Islet precursor cell (in vitro differentiated cells): ENCODE measurements around the gene PLA2G4C.

ENCODE experiments used
- DNase-seq: peaks from one replicate; pipeline ENCODE4 v3.0.0-alpha.2; 2018

PLA2G4C gene

DNA sequence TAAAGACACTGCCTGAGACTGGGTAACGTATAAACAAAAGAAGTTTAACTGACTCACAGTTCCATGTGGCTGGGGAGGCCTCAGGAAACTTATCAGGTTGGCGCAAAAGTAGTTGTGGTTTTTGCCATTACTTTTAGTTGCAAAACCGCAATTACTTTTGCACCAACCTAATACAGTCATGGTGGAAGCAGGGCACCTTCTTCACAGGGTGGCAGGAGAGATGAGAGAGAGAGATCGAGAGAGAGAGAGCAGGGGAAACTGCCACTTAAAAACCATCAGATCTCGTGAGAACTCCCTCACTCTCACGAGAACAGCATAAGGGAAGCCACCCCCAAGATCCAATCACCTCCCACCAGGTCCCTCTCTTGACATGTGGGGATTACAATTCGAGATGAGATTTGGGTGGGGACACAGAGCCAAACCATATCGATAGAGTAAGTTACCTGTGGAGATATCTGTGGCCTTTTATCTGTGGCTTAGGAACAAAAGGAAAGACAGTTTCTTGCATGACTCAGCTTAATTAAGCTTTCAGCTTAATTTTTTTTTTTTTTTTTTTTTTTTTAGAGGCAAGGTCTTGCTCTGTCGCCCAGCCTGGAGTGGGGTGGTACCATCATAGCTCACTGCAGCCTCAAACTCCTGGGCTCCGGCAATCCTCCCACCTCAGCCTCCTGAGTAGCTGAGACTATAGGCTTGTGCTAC is 59.1 kb downstream of the PLA2G4C start:
- no peak for DNase-seq

DNA sequence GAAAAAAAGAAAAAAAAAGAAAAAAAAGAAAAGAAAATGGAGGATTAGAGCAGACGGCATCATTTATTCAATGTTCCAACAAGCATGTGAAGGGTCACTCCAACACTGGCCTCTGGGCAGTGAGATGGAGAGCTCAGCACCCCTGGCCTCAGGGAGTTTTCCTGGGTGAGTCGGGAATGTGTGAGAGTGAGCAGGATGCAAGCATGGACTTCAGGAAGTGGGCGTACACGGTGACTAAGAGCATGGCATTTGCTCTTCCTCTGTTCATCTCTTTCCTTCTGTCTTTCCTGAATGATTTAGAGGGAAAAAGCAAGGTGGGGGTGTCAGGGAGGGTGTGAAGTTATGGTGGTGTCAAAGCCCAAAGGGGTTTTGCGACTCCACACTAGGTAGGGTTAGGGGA is 66.1 kb downstream of the PLA2G4C start:
- no peak for DNase-seq

DNA sequence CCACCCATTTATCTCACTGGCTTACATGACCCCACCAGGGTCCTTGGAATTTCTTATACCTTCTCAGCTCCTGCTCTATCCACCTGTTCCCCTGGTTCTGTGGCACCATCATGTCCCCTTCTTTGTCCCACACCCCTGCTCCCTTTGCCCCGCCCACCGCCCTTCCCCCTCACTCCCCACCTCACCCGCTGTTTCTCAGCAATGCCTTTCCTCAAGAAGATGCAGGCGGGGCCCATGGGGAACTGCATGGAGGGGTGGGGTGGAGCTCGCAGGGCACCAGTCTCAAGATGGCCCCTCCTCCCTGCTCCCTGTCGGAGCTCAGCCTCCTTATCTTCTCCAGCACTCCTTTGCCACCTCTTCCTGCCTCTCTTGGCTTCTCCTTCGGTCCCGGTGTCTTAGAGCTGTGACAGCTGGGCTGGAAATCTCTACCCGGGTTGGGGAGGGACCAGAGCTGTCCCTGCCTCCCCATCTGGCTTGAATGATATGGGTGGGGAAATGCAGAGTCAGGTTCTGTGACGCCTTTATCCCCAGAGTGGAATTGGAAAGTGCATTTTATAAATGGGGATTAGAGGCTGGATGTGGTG is 66.8 kb downstream of the PLA2G4C start, which contains the start of gene CABP5:
TSS of gene CABP5 (minus strand) at position 405 of the 584 bp plus-strand sequence. CDS start at position 248, 157 bp downstream.
- no peak for DNase-seq

DNA sequence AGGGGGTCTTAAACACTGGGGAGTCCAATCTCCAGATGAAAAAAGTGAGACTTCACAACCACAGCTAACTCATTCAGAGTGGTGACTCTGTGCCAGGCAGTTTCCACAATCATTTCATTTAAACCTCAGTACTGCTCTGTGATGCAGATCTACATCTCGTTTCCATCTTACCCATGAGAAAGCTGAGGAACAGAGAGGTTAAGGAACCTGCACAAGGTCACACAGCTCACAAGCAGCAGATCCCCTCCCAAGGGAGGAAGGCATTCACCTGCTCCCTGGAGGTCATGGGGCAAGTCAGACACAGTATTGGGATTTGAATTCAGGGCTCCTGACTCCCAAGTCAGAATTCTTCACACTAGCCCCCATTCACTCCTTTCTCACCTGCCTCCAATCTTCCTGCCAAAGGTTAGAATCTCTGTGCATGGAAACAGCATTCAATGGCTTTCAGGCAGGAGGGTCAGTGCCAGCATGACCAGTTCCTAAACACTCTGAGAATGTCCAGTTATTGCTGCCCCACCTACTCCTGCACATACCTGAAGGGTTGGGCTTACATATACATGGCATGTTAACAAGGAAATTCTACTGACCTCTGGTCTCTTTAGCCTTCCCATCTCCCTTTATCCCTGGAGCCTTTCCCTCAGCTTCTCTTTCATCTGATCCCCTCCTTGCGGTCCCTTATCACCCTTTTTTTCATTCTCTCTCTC is 68.6 kb downstream of the PLA2G4C start:
- no peak for DNase-seq

DNA sequence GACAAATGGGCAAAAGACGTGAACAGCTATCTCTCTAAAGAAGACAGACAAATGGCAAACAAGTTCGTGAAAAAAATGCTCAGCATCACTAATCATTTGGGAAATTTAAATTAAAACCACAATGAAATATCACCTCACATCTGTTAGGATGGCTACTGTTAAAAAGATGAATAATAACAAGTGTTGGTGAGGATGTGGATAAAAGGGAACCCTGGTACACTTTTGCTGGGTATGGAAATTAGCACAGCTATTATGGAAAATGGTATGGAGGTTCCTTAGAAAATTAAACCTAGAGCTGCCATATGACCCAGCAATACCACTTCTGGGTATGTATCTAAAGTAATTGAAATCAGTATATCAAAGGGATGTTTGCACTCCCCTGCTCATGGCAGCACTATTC is 73.9 kb downstream of the PLA2G4C start:
- DNase-seq, result no peak

DNA sequence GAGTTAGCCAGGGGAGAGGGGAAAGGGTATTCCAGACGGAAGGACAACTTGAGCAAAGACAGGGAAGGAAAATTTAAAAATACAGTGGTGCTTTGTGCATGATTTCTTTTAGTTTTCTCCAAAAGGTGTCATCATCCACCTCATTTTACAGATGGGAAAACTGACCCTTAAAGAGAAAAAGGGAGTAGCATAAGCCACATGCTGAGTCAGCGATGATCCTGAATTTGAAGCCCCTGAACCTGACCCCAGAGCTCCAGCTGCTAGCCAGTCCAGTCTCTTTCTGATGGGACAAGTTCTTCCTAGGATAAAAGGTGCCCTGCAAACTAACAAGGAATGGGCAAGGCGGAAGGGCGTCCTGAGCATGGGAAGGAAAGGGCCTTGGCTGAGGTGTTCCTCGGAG is 77.0 kb downstream of the PLA2G4C start:
- no peak for DNase-seq

DNA sequence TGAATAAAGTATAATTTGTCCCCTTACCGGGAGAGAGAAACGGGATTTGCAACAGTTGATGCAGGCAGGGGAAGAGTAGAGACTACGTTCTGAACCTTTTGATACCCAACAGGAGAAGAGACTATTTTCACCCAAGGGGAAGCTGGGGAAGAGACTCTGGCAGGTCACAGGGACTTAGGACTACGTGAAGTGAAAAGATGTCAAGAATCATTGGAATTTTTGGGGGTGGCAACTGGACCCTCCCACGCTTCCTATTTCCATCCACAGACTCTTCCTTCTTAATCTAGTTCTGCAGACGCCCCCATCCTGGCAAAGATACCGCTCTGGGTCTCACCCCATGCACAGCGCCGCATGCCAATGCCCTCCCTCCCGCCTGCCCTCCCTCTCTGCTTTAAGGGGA is 80.5 kb downstream of the PLA2G4C start:
- no peak for DNase-seq

DNA sequence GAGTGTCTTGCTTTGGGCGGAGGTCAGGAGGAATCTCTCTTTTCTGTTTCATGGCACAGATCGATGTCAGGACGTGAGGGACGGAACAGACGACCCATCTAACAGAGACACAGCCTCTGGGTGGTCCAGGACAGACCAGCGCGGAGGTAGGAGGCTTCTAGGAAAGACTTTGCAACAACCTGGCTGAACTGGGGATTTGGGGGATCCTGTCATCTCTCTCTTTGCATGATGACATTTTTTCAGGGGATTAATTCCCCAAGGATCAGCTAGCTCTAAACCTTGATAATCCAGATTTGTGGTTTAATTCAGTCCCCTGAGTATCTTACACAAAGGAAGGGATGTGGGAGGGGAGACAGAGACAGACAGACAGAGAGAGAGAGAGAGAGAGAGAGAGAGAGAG is 81.2 kb downstream of the PLA2G4C start:
- no peak for DNase-seq

DNA sequence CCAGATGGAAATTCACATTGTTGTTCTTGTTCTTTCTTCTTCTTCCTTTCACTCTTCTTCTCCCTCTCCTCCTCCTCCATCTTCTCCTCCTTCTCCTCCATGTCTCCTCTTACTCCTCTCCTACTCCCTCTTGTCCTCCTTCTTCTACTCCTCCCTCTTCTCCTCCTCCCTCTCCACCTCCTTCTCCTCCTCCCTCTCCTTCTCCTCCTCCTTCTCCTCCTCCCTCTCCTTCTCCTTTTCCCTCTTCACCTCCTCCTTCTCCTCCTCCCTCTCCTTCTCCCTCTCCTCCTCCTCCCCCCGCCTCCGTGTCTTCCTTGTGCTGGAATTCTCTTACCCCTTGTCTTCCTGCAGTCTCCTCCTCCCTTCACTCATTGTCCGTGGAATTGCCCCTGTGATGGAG is 85.1 kb downstream of the PLA2G4C start:
- no peak for DNase-seq

DNA sequence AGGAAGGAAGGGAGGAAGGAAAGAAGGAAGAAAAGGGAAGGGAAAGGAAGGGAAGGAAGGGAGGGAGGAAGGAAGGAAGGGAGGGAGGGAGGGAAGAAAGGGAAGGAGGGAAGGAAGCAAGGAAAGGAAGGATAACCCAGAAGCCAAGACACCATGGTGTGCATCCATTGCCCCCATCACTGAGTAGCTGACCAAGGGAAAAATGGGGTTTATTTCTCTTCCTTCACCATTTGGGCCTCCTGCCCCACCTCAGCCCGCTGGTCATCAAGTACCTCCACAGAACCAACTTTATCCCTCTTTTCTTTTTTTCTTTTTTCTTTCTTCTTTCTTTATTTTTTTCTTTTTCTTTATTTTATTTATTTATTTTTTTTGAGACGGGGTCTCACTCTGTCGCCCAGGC is 87.1 kb downstream of the PLA2G4C start:
- no peak for DNase-seq

DNA sequence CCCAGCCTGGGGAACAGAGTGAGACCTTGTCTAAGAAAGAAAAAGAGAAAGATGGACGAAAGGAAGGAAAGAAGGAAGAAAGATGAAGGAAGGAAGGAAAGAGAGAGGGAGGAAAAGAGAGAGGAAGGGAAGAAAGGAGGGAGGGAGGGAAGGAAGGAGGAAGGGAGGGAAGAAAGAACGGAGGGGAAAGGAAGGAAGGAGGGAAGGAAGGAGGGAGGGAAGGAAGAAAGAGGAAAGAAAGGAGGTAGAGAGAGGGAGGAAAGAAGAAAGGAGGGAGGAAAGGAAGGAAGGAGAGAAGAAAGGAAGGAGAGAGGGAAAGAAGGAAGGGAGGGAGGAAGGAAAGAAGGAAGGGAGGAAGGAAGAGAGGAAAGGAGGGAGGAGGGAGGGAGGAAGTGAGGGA is 87.6 kb downstream of the PLA2G4C start:
- DNase-seq, result no peak

DNA sequence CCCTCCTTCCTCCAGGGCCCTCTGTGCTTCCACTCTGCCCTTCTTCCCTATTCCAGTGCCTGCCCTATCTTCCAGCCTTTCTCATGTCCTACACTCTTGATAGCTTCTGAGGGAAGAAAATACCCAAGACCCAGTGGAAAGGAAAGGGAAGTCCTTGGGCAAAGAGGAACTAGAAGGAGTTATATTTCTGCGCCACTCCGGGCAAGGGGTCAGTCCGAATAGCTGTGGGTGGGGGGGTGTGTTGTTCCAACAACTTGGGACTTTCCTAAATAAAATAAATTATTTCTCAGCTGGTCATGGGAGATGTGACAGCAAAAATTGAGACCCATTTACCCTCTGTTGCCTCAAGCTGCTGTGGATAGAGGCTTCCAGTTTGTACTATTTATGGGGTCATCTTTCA is 89.9 kb downstream of the PLA2G4C start:
- no peak for DNase-seq

DNA sequence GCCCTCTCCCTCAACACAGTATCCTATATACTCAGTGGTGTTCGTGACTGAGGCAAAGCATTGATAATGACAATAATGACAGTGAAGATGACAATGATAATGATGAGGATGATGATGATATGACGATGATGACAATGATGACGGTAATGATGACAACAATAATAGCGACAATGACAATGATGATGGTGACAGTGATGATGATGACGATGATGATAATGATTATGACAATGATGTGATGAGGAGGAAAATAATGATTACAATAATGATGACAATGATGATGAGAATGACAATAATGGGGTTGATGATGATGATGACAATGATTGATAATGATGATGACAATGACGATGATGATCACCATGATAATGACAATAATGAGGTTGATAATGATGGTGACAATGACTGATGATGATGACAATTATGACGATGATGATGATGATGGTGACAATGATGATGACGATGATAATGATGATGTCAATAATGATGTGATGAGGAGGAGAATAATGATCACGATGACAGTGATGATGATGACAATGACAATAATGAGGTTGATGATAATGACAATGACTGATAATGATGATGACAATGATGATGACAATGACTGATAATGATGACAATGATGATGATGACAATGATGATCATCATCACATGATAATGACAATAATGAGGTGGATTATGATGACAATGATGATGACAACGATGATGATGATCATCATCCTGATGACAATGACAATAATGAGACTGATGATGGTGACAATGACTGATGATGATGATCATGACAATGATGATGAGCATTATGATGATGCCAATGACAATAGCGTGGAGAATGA is 99.5 kb downstream of the PLA2G4C start:
- no peak for DNase-seq

DNA sequence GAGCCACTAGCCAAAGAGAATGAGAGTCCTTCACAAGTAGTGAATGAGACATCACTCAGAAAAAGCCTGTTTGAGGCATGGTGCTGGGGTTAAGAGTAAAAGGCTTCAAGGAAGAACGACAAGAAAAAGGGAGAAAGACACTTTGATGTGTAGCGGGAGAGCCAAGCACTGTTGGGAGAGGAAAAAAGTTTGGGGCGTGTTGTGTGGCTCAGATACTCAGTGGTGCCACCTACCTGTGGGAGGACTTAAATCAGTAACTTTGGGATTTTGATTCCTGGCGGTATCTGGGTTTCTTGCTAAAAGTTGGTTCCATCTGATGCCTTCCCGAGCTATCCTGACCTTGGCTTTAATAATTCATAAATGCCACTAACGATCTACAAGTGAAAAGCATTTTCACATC is 103.9 kb downstream of the PLA2G4C start:
- DNase-seq, result peak; percentile 12

DNA sequence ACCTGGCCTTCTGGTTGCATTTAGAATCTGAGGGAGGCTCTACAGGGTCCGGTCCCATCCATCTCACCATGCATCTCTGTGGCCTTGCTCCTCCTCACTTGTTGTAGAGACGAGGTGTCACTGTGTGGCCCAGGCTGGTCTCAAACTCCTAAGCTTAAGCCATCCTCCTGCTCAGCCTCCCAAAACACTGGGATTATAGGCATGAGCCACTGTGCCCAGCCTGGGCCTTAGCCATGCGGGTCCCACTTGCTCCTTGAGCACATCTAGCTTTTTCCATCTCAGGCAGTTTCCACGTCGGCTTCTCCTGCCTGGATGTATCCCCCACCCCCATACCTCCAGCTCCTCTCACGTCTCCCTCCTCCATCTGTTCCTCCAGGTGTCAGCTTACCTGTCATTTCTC is 106.4 kb downstream of the PLA2G4C start:
- peak; percentile 22 for DNase-seq

DNA sequence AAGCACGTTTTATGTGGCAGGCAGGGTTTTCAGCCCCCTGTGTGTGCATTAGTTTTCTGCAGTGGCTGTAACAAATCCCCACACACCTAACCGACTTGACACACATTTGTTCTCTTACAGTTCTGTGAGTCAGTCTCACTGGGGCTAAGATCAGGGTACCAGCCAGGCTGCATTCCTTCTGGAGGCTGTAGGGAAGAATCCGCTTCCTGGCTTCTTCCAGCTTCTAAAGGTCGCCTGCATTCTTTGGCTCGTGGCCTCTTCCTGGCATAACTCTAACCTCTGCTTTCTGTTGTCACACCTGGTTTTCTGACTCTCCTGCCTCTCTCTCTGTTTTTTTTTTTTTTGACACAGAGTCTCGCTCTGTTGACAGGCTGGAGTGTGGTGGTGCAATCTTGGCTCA is 109.8 kb downstream of the PLA2G4C start:
- no peak for DNase-seq

DNA sequence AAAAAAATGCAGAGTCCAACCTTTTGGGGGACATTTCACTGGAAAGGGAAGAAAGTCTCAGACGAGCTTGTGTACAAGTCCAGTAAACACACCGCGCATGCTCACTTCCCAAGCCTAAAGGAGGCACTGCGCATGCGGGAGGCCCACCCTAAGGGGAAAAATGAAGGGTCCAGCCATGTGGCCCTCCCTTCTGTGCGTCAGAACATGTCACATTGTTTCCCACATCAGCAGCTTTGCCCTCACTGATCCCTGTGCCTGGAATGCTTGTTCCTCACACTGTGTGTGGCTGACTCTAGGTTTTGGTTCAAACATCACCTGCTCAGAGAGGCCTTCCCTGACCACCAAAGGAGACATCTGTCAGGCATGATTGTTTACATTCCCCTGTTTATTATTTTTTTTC is 111.8 kb downstream of the PLA2G4C start:
- DNase-seq, result no peak
